Gastroesophageal sphincter (tissue), 4 donors: ENCODE data around the gene ITM2B. TPM values are rescaled to one million over a fixed set of nuclear protein-coding genes. Genes with fewer than 3 reads are reported as not detected.
A peak's percentile ranks its signal among the peaks of the same experiment; 100 is the strongest.

Experiments used
- ATAC-seq: fragments of 150-250 bp; one replicate; pipeline ENCODE4 v1.9.1; 2016; ENCODE audit warnings: mild to moderate bottlenecking, moderate library complexity
- H3K27ac ChIP-seq, 4 donors: fragments of 200-600 bp; sonication (generic) in 3 of 4; 1 replicate in 3 of 4; 2 replicates in 1 of 4; pipeline ENCODE4 v1.5.1; 2016 to 2019
- H3K27me3 ChIP-seq: fragments of 200-600 bp; sonication (generic); one replicate; pipeline ENCODE4 v1.5.1; 2019
- H3K36me3 ChIP-seq, 2 donors: fragments of 200-600 bp; sonication (generic); one replicate each; pipeline ENCODE4 v1.5.1; 2019; ENCODE audit warnings: control low read depth in 1 of 2
- H3K4me1 ChIP-seq, 3 donors: fragments of 200-600 bp; sonication (generic); 1 replicate in 2 of 3; 2 replicates in 1 of 3; pipeline ENCODE4 v1.5.1; 2016 to 2019; ENCODE audit warnings: control low read depth in 2 of 3
- H3K4me3 ChIP-seq, 2 donors: fragments of 200-600 bp; sonication (generic); one replicate each; pipeline ENCODE4 v1.5.1; 2019; ENCODE audit warnings: mild to moderate bottlenecking in 1 of 2, moderate library complexity in 1 of 2
- H3K9me3 ChIP-seq, 3 donors: fragments of 200-600 bp; sonication (generic); one replicate each; pipeline ENCODE4 v1.5.1; 2017 to 2019; ENCODE audit warnings: control low read depth in 2 of 3
- CTCF ChIP-seq, 4 experiments: fragments of 200-600 bp in 2 of 4; fragments of 450-650 bp in 2 of 4; sonication (generic) in 1 of 4; IDR thresholded peaks; one replicate each; pipeline ENCODE4 v1.5.1; 2017 to 2019; ENCODE audit warnings: antibody characterized with exemption in 4 of 4, mild to moderate bottlenecking in 2 of 4, moderate library complexity in 2 of 4
- EP300 ChIP-seq: sonication (generic); formaldehyde crosslinking; IDR thresholded peaks from one replicate; pipeline ENCODE4 v1.6.1; 2017; ENCODE audit warnings: antibody characterized with exemption, mild to moderate bottlenecking
- POLR2A ChIP-seq, 2 donors: fragments of 450-650 bp; IDR thresholded peaks; one replicate each; pipeline ENCODE4 v1.6.1; 2017; ENCODE audit warnings: antibody characterized with exemption in 2 of 2, mild to moderate bottlenecking in 2 of 2, moderate library complexity in 1 of 2
- POLR2AphosphoS5 ChIP-seq: sonication (generic); formaldehyde crosslinking; IDR thresholded peaks from one replicate; pipeline ENCODE4 v1.6.1; 2017; ENCODE audit warnings: antibody characterized with exemption
- WGBS, 2 donors: methylation state at CpG; one replicate each; pipeline ENCODE4 v1.1.5; 2018; ENCODE audit warnings: low coverage in 1 of 2; 5-methylcytosine and 5-hydroxymethylcytosine counted together
- total RNA-seq, 4 donors: library from RNA; depleted of rRNA; stranded (reverse); fragments of >200 nt; gene quantifications; one replicate each; pipeline ENCODE4 v1.1.0, GENCODE V29; 2016

Gene ITM2B
- total RNA-seq, 4 donors from 2014 or later, result 263 to 380 (median 300) TPM

DNA sequence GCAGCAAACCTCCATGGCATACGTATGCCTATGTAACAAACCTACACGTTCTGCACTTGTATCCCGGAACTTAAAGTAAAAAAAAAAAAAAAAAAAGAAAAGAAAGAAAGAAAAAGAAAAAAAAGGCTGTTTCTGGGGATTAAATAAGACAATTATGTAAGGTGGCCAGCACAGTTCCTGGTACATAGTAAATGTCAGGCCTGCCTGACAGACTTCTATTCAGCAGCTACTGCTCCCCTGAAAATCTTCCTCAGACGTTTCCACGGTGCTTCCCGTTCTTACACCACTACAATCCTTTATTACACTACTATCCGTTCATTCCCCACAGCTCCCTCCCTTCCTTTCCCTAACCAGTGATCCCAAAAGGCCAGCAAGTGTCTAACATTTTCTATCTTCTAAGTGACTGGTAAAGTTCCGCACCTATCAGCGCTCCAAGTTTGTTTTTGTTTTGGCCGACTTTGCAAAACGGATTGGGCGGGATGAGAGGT lies 69.9 kb downstream of the ITM2B start:
- Histone ChIP-seq H3K36me3 (peaks cover 0 to 6% of the 10 kb centered on the region in 2 donors), H3K9me3 (no peaks in the 10 kb centered on the region), H3K4me3 (peak overlapping the region; percentile 78 to 80), H3K27me3 (no peaks in the 10 kb centered on the region), H3K27ac (peak overlapping the region; percentile 88 to 99 (median 98)), H3K4me1 (peaks cover 7 to 33% (median 12%) of the 10 kb centered on the region in 3 donors)
- no peak for ATAC-seq
- no peak for TF ChIP-seq CTCF (IDR thresholded peaks at IDR 0.05)
- no peak for TF ChIP-seq POLR2AphosphoS5
- WGBS, 2 donors, result 17 to 21% methylated on average over 7 to 9 of the region's 12 CpGs

DNA sequence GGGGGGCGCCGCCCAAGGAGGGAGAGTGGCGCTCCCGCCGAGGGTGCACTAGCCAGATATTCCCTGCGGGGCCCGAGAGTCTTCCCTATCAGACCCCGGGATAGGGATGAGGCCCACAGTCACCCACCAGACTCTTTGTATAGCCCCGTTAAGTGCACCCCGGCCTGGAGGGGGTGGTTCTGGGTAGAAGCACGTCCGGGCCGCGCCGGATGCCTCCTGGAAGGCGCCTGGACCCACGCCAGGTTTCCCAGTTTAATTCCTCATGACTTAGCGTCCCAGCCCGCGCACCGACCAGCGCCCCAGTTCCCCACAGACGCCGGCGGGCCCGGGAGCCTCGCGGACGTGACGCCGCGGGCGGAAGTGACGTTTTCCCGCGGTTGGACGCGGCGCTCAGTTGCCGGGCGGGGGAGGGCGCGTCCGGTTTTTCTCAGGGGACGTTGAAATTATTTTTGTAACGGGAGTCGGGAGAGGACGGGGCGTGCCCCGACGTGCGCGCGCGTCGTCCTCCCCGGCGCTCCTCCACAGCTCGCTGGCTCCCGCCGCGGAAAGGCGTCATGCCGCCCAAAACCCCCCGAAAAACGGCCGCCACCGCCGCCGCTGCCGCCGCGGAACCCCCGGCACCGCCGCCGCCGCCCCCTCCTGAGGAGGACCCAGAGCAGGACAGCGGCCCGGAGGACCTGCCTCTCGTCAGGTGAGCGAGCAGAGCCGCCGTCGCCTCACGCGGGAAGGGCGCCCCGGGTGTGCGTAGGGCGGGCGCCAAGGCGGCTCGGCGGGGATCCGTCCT lies 70.5 kb downstream of the ITM2B start, which contains the start of gene RB1:
Gene RB1, plus strand, starts transcription at position 393 of the 784 bp plus-strand sequence. Its CDS starts 162 bp downstream, at position 555.
- WGBS, 2 donors, result no CpG with 5 or more reads among the region's 96 CpGs
- Histone ChIP-seq H3K36me3 (peaks cover 0 to 12% of the 10 kb centered on the region in 2 donors), H3K27ac (peak within 1 kb of the TSS; percentile 88 to 99 (median 98)), H3K4me1 (peaks cover 7 to 33% (median 12%) of the 10 kb centered on the region in 3 donors), H3K4me3 (peak within 1 kb of the TSS; percentile 78 to 80), H3K27me3 (no peaks in the 10 kb centered on the region), H3K9me3 (no peaks in the 10 kb centered on the region)
- peak; percentile 97 for ATAC-seq
- TF ChIP-seq POLR2A (IDR thresholded peaks at IDR 0.05) (peak; percentile 94 to 97), CTCF (IDR thresholded peaks at IDR 0.05) (no peak), POLR2AphosphoS5 (peak; percentile 99), EP300 (peak; percentile 2)

DNA sequence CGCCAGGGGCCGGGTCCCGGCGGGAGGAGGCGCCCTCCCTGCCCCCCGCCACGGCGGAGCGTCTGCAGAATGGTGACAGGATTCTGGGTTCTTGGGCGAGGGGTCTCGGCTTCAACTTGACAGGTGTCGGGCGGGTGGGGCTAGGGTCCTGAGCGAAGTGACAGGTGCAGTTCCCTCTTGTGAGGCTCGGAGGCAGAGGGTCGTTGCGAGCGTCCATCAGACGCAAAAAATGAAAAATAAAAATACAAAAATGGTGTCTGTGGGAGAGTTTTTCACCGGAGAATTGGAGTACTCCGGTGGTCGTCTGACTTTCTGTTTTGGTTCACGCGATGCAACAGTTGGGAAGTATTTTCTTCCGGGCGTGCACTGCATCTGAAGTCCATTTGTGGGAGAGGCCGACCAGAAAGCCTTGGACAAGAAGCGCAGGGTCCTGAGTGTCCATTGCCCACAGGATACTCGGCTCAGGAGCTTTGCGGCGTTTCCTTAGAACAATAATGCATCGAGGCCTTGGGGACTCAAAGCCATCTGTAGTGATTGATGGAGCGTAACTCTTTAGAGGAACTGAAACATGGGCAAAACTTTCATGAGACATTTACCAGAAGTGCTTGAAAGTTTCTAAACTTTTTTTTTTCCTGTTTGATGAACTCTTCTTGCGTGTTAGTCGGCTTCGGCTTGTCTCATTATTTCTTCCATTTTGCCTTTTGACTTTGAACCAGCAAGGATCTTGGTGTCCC lies 71.3 kb downstream of the ITM2B start:
- TF ChIP-seq CTCF (IDR thresholded peaks at IDR 0.05) (no peak), EP300 (no peak), POLR2A (IDR thresholded peaks at IDR 0.05) (no peak), POLR2AphosphoS5 (no peak)
- peaks cover 7 to 37% (median 12%) of the 10 kb centered on the region in 3 donors for H3K4me1 ChIP-seq
- no peaks in the 10 kb centered on the region for H3K27me3 ChIP-seq
- WGBS, 2 donors, result 0 to 1% methylated on average over 9 to 18 of the region's 36 CpGs
- peak overlapping the region; percentile 88 to 99 (median 98) for H3K27ac ChIP-seq
- H3K36me3 ChIP-seq, result peaks cover 0 to 13% of the 10 kb centered on the region in 2 donors
- ATAC-seq, result no peak
- H3K9me3 ChIP-seq, result no peaks in the 10 kb centered on the region
- peak overlapping the region; percentile 78 to 80 for H3K4me3 ChIP-seq

DNA sequence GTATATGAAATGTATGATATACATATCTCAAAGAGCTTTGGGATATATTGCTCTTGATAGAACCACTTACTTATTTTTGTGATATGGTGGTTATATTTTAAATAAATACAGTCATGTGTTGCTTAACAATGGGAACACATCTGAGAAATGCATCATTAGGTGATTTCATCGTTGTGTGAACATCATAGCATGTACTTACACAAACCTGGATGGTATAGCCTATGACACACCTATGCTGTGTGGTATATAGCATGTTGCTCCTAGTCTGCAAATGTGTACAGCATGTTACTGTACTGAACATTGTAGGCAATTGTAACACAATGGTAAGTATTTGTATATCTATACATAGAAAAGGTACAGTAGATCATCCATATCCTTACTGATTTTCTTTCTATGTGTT lies 78.2 kb downstream of the ITM2B start:
- ATAC-seq, result no peak
- H3K4me3 ChIP-seq, result no peak overlapping the region

More for the DNA sequence above, 78.2 kb downstream of the ITM2B start:
- Histone ChIP-seq H3K27ac (no peak overlapping the region), H3K27me3 (no peaks in the 10 kb centered on the region), H3K4me1 (peaks cover 0 to 36% (median 2%) of the 10 kb centered on the region in 3 donors), H3K9me3 (no peaks in the 10 kb centered on the region), H3K36me3 (peaks cover 0 to 17% of the 10 kb centered on the region in 2 donors)
- TF ChIP-seq POLR2A (IDR thresholded peaks at IDR 0.05), result no peak
- no peak for TF ChIP-seq POLR2AphosphoS5
- no peak for TF ChIP-seq EP300
- TF ChIP-seq CTCF (IDR thresholded peaks at IDR 0.05), result no peak
- WGBS, 2 donors, result 77 to 100% methylated on average over 1 of the region's 1 CpG
